GM19463 (cell line): ENCODE measurements around the gene C6orf15.

Experiments
- ATAC-seq: cut with Tn5 transposase; IDR thresholded peaks from one replicate; pipeline ENCODE4 v1.9.1; 2021; ENCODE audit warnings: mild to moderate bottlenecking, moderate library complexity; ENCODE audit not compliant: unreplicated experiment

The C6orf15 gene

GRCh38 chr6:31110825-31111582 lies 1.4 kb downstream of the C6orf15 start:
- no peak for ATAC-seq

DNA sequence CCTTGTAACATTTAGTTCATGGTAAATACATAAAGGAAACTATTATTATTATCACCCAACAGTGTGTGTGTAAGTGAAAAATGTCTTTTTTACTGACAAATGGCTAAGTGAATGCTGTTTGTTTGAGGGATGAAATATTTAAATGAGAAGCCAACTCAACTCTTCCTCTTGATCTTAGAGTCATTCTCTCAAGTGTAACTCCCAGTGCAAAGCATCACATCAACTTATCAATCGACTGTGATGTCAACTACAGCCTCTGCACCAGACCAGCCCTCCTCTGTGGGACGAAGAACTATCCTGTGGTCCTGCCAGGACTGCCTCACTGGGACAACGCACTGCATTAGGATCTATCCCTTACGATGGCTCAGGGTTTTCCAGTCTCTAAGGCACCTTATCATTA lies 5.3 kb downstream of the C6orf15 start:
- ATAC-seq, result no peak

GRCh38 chr6:31103136-31103535 lies 9.2 kb downstream of the C6orf15 start:
- no peak for ATAC-seq

DNA sequence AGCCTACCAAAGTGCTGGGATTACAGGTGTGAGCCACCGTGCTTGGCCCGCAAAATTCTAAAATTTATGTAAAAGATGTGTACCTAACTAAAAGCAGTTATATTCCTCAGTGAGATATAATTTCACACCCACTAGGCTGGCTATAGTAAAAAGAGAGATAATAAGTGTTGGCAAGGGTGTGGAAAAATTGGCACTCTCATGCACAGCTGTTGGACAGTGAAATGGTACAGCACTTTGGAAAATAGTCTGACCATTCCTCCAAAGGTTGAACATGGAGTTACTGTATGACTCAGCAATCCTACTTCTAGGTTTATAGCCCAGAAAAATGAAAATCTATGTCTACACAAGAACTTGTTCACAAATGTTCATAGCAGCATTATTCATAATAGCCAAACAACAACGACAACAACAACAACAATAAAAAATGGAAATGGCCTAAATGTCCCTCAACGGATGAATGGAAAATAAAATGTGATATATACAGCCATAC lies 13.9 kb downstream of the C6orf15 start:
- no peak for ATAC-seq

GRCh38 chr6:31096656-31097055 lies 15.7 kb downstream of the C6orf15 start:
- no peak for ATAC-seq

DNA sequence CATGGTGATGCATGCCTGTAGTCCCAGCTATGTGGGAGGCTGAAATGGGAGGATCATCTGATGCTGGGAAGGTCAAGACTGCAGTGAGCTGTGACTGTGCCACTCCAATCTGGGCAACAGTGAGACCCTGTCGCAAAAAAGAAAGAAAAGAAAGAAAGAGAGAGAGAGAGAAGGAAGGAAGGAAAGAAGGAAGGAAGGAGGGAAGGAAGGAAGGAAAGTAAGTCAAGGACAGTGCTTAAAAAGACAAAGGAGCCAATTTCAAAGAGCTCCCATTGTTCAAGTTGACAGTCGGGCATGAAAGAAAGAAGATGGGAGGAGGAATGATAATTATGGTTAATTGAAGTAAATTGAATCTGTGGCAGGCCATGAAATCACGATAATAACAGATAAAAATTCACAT lies 16.2 kb downstream of the C6orf15 start:
- no peak for ATAC-seq

GRCh38 chr6:31094389-31094881 lies 17.9 kb downstream of the C6orf15 start:
- no peak for ATAC-seq

DNA sequence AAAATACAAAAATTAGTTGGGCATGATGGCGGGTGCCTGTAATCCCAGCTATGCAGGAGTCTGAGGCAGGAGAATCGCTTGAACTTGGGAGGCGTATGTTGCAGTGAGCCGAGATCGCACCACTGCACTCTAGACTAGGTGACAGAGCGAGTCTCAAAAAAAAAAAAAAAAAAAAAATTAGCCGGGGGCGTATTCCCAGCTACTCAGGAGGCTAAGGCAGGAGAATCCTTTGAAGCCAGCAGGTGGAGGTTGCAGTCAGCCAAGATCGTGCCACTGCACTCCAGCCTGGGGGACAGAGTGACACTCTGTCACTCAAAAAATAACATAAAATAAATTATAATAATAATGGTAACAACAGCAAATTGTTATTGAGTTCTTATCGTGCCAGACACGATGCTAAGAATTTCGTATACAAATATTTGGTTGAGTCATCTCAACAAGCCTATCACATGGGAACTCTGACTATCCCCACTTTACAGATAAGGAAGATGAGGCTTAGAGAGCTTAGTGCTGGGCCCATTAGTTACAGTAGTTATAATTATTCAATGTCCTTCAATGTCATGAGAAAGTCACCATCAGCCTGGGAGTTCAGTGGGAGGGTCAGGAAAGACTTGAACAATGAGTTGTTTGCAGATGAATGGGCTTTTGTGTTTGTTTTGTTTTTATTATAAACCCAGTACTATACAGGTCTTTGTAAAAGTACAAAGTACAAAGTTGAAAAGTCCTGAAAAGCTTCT lies 19.4 kb downstream of the C6orf15 start:
- no peak for ATAC-seq

GRCh38 chr6:31092238-31092637 lies 20.1 kb downstream of the C6orf15 start:
- ATAC-seq, result no peak

GRCh38 chr6:31091680-31092079 lies 20.7 kb downstream of the C6orf15 start:
- ATAC-seq, result no peak

DNA sequence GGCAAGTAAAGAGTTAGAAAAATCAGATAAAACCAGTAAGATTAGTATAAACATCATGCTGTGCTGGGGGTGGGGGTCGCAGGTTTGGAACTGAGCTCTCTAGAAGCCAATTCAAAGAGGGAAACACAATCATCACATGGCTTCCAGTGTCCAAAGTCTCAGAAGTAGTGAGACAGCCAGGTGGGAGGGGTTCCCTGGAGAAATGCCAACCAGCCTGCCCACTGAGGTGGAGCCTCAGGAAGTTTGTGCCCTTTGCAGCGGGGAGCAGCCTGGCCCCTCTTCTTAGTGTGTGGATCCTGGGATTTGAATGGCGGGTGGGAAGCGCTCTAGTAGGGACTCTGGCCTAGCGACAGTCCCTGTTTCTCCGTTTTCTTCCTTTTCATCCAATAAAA lies 21.4 kb downstream of the C6orf15 start:
- ATAC-seq, result no peak

GRCh38 chr6:31090275-31090972 lies 22.0 kb downstream of the C6orf15 start:
- ATAC-seq, result no peak

DNA sequence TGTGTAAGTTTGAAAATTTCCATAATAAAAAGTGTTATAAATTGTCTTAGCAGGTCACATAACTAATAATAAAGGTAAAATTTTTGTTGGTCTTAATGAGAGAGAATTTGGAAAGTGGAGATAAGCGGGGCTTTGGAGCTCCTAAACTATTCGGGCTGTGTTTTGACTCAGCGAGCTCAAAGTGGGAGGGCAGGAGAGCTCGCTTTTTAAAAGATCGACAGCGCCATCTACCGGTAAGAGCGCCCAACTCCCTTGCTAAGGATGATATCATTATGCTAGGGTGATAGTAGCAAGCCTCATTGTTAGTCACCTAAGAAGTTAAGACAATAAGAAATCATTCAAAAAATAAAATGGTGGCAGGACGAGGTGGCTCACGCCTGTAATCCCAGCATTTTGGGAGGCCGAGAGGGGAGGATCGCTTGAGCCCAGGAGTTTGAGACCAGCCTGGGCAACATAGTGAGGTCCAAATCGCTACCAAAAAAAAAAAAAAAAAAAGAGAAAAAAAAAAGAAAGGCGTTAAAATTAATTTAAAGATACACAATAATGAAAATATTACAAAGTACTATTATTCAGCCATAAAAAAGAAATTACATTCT lies 24.8 kb downstream of the C6orf15 start:
- ATAC-seq, result no peak

DNA sequence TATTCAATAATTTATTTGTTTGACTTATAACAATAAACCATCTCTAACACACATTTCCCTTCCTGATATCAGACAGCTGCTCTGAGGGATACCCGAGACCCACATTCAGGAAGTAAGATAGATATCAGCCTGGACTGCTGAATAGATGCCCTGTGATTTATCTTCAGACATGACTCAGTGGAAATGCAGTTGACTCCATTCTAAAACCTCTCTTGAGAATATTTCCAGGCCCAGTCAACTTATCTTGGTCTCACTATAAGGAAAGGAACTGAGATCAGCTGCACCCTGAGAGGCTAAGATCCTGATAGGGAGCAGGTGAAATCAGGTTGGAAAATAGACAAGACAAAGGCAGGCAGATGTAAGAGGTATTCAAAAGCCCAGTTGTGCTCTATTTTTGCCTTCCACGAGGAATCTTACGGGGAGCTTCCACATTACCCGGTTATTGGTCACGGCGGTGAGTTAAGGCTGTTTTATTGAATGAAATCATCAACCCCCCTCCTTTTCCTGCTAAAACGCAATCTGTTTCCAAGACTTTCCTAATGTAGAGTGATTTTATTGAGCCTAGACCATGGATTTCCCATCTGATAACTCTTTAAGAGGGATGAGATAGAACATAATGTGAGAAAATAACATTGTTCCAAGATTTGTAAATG lies 25.5 kb downstream of the C6orf15 start:
- no peak for ATAC-seq

DNA sequence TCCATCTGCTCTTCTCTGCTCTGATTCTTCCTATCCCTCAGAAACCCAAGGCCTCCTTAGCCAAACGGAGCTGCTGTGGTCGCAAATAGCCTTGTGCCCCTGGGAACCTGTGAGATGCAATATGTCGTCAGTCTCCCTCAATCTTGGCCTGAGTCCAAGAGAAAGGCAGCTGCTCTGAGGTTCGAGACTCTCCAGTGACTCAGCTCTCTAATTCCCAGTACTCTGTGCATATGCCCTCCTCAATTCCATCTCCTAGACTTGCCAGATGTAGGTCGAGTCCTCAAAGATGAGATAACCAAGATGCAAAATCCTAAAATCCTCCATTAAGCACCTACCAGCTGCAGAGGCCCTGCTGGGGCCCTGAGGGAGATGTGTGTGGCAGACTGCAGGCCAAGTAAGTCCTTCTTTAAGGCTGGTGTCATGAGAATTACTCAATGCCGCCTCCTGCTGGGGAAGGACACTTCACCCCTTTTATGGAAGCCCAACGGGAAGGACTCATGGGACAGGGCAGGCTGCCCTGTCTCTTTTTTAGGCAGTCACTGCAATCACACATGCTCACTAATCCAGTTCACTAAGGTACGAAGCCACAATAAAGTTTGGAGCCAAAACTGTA lies 28.5 kb downstream of the C6orf15 start:
- ATAC-seq, result no peak

DNA sequence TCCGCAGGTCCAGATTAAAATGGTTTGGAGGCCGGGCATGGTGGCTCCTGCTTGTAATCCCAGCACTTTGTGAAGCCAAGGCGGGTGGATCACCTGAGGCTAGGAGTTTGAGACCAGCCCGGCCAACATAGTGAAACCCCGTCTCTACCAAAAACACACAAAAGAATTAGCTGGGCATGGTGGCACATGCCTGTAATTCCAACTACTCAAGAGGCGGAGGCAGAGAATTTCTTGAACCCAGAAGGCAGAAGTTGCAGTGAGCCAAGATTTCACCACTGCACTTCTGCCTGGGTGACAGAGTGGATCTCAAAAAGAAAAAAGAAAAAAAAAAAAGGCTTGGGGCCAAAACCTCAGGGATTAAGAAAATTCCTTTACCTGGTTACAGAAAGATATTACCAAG lies 30.5 kb downstream of the C6orf15 start:
- no peak for ATAC-seq

DNA sequence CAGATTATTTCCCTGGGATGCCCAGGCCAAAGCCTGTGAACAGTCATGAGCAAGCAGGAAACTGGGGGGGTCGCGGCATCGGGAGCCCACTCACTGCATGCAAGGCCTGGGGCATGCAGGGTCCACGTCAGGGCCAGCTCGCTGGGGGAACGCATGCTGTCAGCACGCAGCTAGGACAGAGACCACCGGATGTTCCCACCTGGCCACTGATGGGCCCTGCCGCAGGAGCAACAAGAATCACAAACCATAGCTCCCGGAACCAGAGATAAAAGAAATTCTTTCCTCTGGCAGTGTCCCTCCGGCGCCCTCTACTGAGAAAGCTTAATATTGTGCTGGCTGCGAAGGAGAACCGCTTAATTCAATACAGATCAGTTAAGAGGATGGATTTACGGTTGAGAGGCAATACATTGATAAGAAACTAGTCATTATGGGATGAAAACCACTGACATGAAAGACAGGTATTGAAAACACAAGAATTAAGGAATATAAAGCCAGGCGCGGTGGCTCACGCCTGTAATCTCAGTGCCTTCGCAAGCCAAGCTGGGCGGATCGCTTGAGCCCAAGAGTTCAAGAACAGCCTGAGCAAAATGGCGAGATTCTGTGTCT lies 32.6 kb downstream of the C6orf15 start:
- ATAC-seq, result no peak

DNA sequence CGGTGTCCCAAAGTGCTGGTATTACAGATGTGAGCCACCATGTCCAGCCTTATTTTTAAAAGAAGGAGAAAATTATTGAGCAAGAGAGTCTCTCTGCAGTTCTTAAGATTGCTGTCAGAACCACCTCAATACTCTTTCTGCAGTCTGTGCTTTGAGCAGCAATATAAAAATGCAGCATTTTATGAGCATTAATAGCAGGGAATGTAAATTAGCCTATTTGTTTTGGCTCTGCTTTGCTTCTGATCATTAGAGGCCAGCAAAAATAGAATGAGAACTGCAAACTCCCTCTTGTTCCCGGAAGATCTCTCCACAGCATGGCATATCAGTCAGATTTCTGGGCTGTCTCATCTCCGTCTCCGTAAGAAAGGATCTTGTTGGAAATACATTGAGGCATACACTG lies 35.8 kb downstream of the C6orf15 start:
- ATAC-seq, result no peak

GRCh38 chr6:31075528-31075927 lies 36.8 kb downstream of the C6orf15 start:
- no peak for ATAC-seq

GRCh38 chr6:31074401-31074800 lies 38.0 kb downstream of the C6orf15 start:
- ATAC-seq, result no peak
